Measurements from ENCODE around the gene TAF11L6. TPM values are rescaled to one million over a fixed set of nuclear protein-coding genes. Genes with fewer than 3 reads are reported as not detected.
"Not testable (repeated sequence)": the region's sequence is repeated elsewhere in the genome, so short reads cannot be mapped to it uniquely, and the experiment has no call there.

Gene TAF11L6
- total RNA-seq (not detected), polyA plus RNA-seq (not detected)

GRCh38 chr5:17528369-17528768 is at the start of gene TAF11L6:
Gene TAF11L6 (plus strand): TSS chr5:17528669.
- H3K36me3 ChIP-seq; H3K27me3 ChIP-seq; DNase-seq; H3K27ac ChIP-seq; H3K4me3 ChIP-seq; FAIRE-seq; H3K4me1 ChIP-seq; intact Hi-C loops (cut with DNase I); H3K9me3 ChIP-seq; ATAC-seq: not testable (repeated sequence)
- WGBS, 2 donors, result no CpG with 5 or more reads among the region's 15 CpGs

GRCh38 chr5:17481378-17481777 is 47.1 kb upstream of the TAF11L6 start:
- intact Hi-C loops (cut with DNase I), result no loop called here
- H3K4me3 ChIP-seq, result no peak overlapping the region
- TF ChIP-seq CTCF (IDR thresholded peaks at IDR 0.05), result no peak
- 50 to 60% methylated on average over 4 of the region's 4 CpGs for WGBS, 2 donors
- DNase-seq (no peak), FAIRE-seq (no peak), ATAC-seq (no peak)
- no peak overlapping the region for H3K27ac ChIP-seq
- no peaks in the 10 kb centered on the region for H3K9me3 ChIP-seq
- H3K36me3 ChIP-seq, result no peaks in the 10 kb centered on the region
- peaks cover 0 to 9% (median 0%) of the 10 kb centered on the region in 4 donors for H3K27me3 ChIP-seq
- no peaks in the 10 kb centered on the region for H3K4me1 ChIP-seq

GRCh38 chr5:17482790-17483189 is 45.7 kb upstream of the TAF11L6 start:
- Histone ChIP-seq H3K4me1 (no peaks in the 10 kb centered on the region), H3K36me3 (no peaks in the 10 kb centered on the region), H3K27me3 (peaks cover 0 to 9% (median 0%) of the 10 kb centered on the region in 4 donors), H3K27ac (no peak overlapping the region), H3K4me3 (no peak overlapping the region), H3K9me3 (no peaks in the 10 kb centered on the region)
- no peak for FAIRE-seq
- intact Hi-C loops (cut with DNase I), result no loop called here
- ATAC-seq, result no peak
- 49 to 58% methylated on average over 2 of the region's 2 CpGs for WGBS, 2 donors
- DNase-seq, result no peak
- TF ChIP-seq CTCF (IDR thresholded peaks at IDR 0.05), result no peak

- H3K9me3 ChIP-seq; DNase-seq; FAIRE-seq; H3K27me3 ChIP-seq; ATAC-seq; intact Hi-C loops (cut with DNase I); H3K4me1 ChIP-seq; H3K4me3 ChIP-seq; H3K36me3 ChIP-seq; H3K27ac ChIP-seq: not testable (repeated sequence)
- 69 to 79% methylated on average over 10 of the region's 10 CpGs for WGBS, 2 donors
Measured at GRCh38 chr5:17486464-17487173, 41.9 kb upstream of the TAF11L6 start.

GRCh38 chr5:17487174-17487512 is 41.3 kb upstream of the TAF11L6 start:
- no peak overlapping the region for H3K4me3 ChIP-seq
- 52 to 84% methylated on average over 1 of the region's 1 CpG for whole genome bisulfite sequencing, 2 donors

GRCh38 chr5:17491257-17491656 is 37.2 kb upstream of the TAF11L6 start:
- FAIRE-seq; ATAC-seq; DNase-seq; H3K4me3 ChIP-seq; H3K4me1 ChIP-seq; intact Hi-C loops (cut with DNase I); H3K9me3 ChIP-seq; H3K36me3 ChIP-seq; H3K27ac ChIP-seq; H3K27me3 ChIP-seq: not testable (repeated sequence)
- 89 to 93% methylated on average over 17 to 23 of the region's 23 CpGs for WGBS, 2 donors

More at GRCh38 chr5:17487174-17487512, 41.3 kb upstream of the TAF11L6 start:
- no peak for FAIRE-seq
- H3K9me3 ChIP-seq, result no peaks in the 10 kb centered on the region
- no peaks in the 10 kb centered on the region for H3K36me3 ChIP-seq
- peaks cover 0 to 9% (median 0%) of the 10 kb centered on the region in 4 donors for H3K27me3 ChIP-seq
- no peak for DNase-seq
- no peaks in the 10 kb centered on the region for H3K4me1 ChIP-seq
- ATAC-seq, result no peak
- no peak for TF ChIP-seq CTCF (IDR thresholded peaks at IDR 0.05)
- intact Hi-C loops (cut with DNase I), result no loop called here
- H3K27ac ChIP-seq, result no peak overlapping the region
